OCI-LY1 (cell line): ENCODE measurements around the gene CRYBA1.

Source experiments
- EZH2 ChIP-seq: fragments of 200-600 bp; sonication (generic), shearing (Covaris generic); IDR thresholded peaks from 2 replicates; pipeline ENCODE4 v1.8.0; 2017; ENCODE audit warnings: borderline replicate concordance, mixed run types, mild to moderate bottlenecking, antibody characterized with exemption, low read length, moderate library complexity, mixed read lengths
- TF ChIP-seq, protein P1 (sequence below): fragments of 200-600 bp; sonication (generic), shearing (Covaris generic); IDR thresholded peaks from 2 replicates; pipeline ENCODE4 v1.5.1; 2017; ENCODE audit warnings: mild to moderate bottlenecking, antibody characterized with exemption, low read length, moderate library complexity, mixed read lengths

DNA sequence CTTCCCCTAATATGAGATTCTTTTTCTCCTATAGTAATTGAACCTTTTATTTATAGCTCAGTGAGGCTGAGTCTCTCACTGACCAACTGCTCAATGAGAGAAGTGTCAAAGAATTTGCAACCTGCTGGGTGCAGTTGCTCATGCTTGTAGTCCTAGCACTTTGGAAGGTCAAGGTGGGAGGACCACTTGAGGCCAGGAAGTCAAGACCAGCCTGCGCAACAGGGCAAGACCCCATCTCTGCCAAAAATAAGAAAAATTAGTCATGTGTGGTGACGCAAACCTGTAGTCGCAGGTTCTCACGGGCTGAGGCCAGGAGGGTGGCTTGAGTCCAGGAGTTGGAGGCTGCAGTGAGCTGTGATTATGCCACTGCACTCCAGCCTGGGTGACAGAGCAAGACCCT lies 30.9 kb upstream of the CRYBA1 start:
- TF ChIP-seq, protein P1, sequence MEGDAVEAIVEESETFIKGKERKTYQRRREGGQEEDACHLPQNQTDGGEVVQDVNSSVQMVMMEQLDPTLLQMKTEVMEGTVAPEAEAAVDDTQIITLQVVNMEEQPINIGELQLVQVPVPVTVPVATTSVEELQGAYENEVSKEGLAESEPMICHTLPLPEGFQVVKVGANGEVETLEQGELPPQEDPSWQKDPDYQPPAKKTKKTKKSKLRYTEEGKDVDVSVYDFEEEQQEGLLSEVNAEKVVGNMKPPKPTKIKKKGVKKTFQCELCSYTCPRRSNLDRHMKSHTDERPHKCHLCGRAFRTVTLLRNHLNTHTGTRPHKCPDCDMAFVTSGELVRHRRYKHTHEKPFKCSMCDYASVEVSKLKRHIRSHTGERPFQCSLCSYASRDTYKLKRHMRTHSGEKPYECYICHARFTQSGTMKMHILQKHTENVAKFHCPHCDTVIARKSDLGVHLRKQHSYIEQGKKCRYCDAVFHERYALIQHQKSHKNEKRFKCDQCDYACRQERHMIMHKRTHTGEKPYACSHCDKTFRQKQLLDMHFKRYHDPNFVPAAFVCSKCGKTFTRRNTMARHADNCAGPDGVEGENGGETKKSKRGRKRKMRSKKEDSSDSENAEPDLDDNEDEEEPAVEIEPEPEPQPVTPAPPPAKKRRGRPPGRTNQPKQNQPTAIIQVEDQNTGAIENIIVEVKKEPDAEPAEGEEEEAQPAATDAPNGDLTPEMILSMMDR = no peak
- TF ChIP-seq EZH2 = no peak
